Upper lobe of right lung (tissue), 1 donor: ENCODE measurements around the gene AK5. TPM values are rescaled to one million over a fixed set of nuclear protein-coding genes. Genes with fewer than 3 reads are reported as not detected.
A peak's percentile ranks its signal among the peaks of the same experiment; 100 is the strongest.
"Not testable (repeated sequence)": the region's sequence is repeated elsewhere in the genome, so short reads cannot be mapped to it uniquely, and the experiment has no call there.

Source experiments
- ATAC-seq: fragments of 200-7000 bp; cut with Tn5 transposase; one replicate; pipeline ENCODE4 v1.9.1; 2020; ENCODE audit warnings: mild to moderate bottlenecking, moderate library complexity
- DNase-seq: peaks from one replicate; pipeline ENCODE4 v3.0.0-alpha.2; 2020
- H3K27ac ChIP-seq: fragments of 200-600 bp; one replicate; pipeline ENCODE4 v1.8.0; 2022
- H3K27me3 ChIP-seq: fragments of 200-600 bp; one replicate; pipeline ENCODE4 v1.8.0; 2022; ENCODE audit warnings: mild to moderate bottlenecking
- H3K36me3 ChIP-seq: fragments of 200-600 bp; one replicate; pipeline ENCODE4 v1.8.0; 2022
- H3K4me1 ChIP-seq: fragments of 200-600 bp; one replicate; pipeline ENCODE4 v1.8.0; 2022
- H3K4me3 ChIP-seq: fragments of 200-600 bp; one replicate; pipeline ENCODE4 v1.8.0; 2022; ENCODE audit warnings: mild to moderate bottlenecking
- H3K9me3 ChIP-seq: fragments of 200-600 bp; one replicate; pipeline ENCODE4 v1.8.0; 2022
- intact Hi-C: fragments of 100-400 bp; cut with DNase I; formaldehyde crosslinking; loops from one replicate; pipeline ENCODE4 v1.11.0; 2022
- total RNA-seq: library from RNA; stranded (reverse); fragmentation: NEBNext Ultra II Directional; extraction: Animal tissue kit (Norgen Biotek cat#: 25700); gene quantifications from one replicate; pipeline ENCODE4 v1.2.1, GENCODE V29; 2021
- TF ChIP-seq, protein P1 (sequence below): fragments of 200-600 bp; IDR thresholded peaks from one replicate; pipeline ENCODE4 v1.8.0; 2022; ENCODE audit warnings: antibody characterized with exemption
- donor health status: DM: no; HTN: yes; CAD: no; lungs with severe emphysema.

AK5 gene
- total RNA-seq, 1 donor from 2014 or later = not detected

GRCh38 chr1:77407738-77408375 is 126.0 kb downstream of the AK5 start:
- TF ChIP-seq, protein P1, sequence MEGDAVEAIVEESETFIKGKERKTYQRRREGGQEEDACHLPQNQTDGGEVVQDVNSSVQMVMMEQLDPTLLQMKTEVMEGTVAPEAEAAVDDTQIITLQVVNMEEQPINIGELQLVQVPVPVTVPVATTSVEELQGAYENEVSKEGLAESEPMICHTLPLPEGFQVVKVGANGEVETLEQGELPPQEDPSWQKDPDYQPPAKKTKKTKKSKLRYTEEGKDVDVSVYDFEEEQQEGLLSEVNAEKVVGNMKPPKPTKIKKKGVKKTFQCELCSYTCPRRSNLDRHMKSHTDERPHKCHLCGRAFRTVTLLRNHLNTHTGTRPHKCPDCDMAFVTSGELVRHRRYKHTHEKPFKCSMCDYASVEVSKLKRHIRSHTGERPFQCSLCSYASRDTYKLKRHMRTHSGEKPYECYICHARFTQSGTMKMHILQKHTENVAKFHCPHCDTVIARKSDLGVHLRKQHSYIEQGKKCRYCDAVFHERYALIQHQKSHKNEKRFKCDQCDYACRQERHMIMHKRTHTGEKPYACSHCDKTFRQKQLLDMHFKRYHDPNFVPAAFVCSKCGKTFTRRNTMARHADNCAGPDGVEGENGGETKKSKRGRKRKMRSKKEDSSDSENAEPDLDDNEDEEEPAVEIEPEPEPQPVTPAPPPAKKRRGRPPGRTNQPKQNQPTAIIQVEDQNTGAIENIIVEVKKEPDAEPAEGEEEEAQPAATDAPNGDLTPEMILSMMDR = no peak

DNA sequence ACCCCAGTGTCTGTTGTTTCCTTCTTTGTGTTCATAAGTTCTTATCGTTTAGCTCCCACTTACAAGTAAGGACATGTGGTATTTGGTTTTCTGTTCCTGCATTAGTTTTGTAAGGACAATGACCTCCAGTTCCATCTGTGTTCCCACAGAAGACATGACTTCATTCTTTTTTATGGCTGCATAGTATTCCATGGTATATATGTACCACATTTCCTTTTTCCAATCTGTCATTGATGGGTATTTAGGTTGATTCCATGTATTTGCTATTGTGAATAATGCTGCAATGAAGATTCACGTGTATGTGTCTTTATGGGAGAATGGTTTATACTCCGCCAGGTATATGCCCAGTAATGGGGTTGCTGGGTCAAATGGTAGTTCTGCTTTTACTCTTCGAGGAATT is 127.1 kb downstream of the AK5 start:
- H3K9me3 ChIP-seq, H3K27me3 ChIP-seq, H3K27ac ChIP-seq, H3K4me1 ChIP-seq, ATAC-seq, H3K36me3 ChIP-seq, H3K4me3 ChIP-seq, intact Hi-C loops, DNase-seq: not testable (repeated sequence)

More at GRCh38 chr1:77407738-77408375, 126.0 kb downstream of the AK5 start:
- Histone ChIP-seq H3K4me1 (no peaks in the 10 kb centered on the region), H3K27me3 (no peaks in the 10 kb centered on the region), H3K27ac (no peak overlapping the region), H3K4me3 (no peak overlapping the region), H3K36me3 (no peaks in the 10 kb centered on the region), H3K9me3 (no peaks in the 10 kb centered on the region)
- ATAC-seq (no peak), DNase-seq (no peak)
- intact Hi-C loops = no loop called here

- TF ChIP-seq, protein P1 = no peak
- no peak overlapping the region for H3K4me3 ChIP-seq
- H3K4me1 ChIP-seq = no peaks in the 10 kb centered on the region
- H3K27me3 ChIP-seq = no peaks in the 10 kb centered on the region
- no peaks in the 10 kb centered on the region for H3K9me3 ChIP-seq
- H3K36me3 ChIP-seq = no peaks in the 10 kb centered on the region
- ATAC-seq = peak; percentile 46
- DNase-seq = no peak
- intact Hi-C loops = no loop called here
- H3K27ac ChIP-seq = no peak overlapping the region
Observed at GRCh38 chr1:77412069-77412819, 130.4 kb downstream of the AK5 start.

GRCh38 chr1:77412820-77413530 is 131.2 kb downstream of the AK5 start:
- H3K27me3 ChIP-seq = no peaks in the 10 kb centered on the region
- DNase-seq = no peak
- no peak for ATAC-seq
- H3K4me1 ChIP-seq = no peaks in the 10 kb centered on the region
- intact Hi-C loops = no loop called here
- no peak overlapping the region for H3K4me3 ChIP-seq
- no peak overlapping the region for H3K27ac ChIP-seq
- TF ChIP-seq, protein P1 = no peak
- no peaks in the 10 kb centered on the region for H3K9me3 ChIP-seq
- no peaks in the 10 kb centered on the region for H3K36me3 ChIP-seq

DNA sequence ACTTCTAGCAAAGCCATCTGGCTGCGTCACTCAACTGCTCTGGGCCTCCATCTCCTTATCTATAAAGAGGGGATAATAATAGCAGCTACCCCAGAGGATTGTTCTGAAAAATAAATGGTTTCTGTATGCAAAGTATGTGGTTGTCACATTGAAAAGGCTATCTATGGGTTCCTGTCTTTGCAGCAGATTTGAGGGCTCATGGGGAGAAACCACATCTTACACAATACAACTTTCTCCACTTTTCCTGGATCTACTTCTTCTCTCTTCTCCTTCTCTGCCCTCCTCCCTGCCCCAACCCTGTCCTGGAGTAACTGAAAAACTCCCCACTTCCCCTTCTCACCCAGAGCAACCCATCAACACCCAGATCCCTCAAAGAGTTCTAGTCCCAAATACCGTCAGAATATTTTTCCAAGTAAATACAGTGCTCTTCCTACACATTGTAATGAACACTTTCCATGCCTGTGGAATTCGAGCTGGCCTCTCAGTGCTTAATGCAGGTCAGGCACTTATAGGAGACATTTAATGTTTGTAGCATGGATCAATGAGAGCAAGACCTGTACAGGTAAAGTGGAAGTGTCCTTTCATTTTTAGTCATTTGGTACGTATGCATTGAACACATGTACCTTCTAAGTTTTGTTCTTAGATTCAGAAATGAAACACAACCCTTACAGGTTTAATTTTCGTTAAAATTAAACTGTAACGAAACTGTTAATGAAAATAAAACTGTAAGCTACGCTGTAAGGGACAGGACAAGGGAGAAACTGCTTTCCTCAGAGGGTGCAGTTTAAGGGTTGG is 131.9 kb downstream of the AK5 start:
- H3K4me3 ChIP-seq = no peak overlapping the region
- DNase-seq (no peak), ATAC-seq (peak; percentile 80)
- TF ChIP-seq, protein P1 = no peak
- intact Hi-C loops = no loop called here
- H3K27me3 ChIP-seq = no peaks in the 10 kb centered on the region
- no peak overlapping the region for H3K27ac ChIP-seq
- H3K9me3 ChIP-seq = no peaks in the 10 kb centered on the region
- H3K4me1 ChIP-seq = no peaks in the 10 kb centered on the region
- no peaks in the 10 kb centered on the region for H3K36me3 ChIP-seq
